ENCODE data around the gene RGPD3. TPM values are rescaled to one million over a fixed set of nuclear protein-coding genes. Genes with fewer than 3 reads are reported as not detected.

RGPD3 gene
- total RNA-seq, 4 donors from 2014 or later: 0.20 to 0.84 (median 0.37) TPM

- Histone ChIP-seq H3K4me3 (no peak overlapping the region), H3K27ac (no peak overlapping the region), H3K27me3 (no peaks in the 10 kb centered on the region), H3K9me3 (no peaks in the 10 kb centered on the region), H3K4me1 (no peaks in the 10 kb centered on the region), H3K36me3 (no peaks in the 10 kb centered on the region)
- DNase-seq (ENCODE audit: low spot score in 2 of 2): no peak
- WGBS, 2 donors: 82% methylated on average over 12 of the region's 12 CpGs
- TF ChIP-seq EP300 (IDR thresholded peaks at IDR 0.05) (no peak), POLR2A (IDR thresholded peaks at IDR 0.05) (no peak), CTCF (IDR thresholded peaks at IDR 0.05) (no peak)
Observed at GRCh38 chr2:106366204-106366885, 101.9 kb downstream of the RGPD3 start.

GRCh38 chr2:106363791-106364190, 104.4 kb downstream of the RGPD3 start:
- no peak overlapping the region for H3K4me3 ChIP-seq
- H3K9me3 ChIP-seq: no peaks in the 10 kb centered on the region
- H3K27me3 ChIP-seq: no peaks in the 10 kb centered on the region

GRCh38 chr2:106362789-106363188, 105.4 kb downstream of the RGPD3 start:
- DNase-seq (ENCODE audit: low spot score in 2 of 2): no peak
- Histone ChIP-seq H3K9me3 (no peaks in the 10 kb centered on the region), H3K4me1 (no peaks in the 10 kb centered on the region), H3K27ac (no peak overlapping the region), H3K4me3 (no peak overlapping the region), H3K27me3 (no peaks in the 10 kb centered on the region), H3K36me3 (no peaks in the 10 kb centered on the region)
- TF ChIP-seq EP300 (IDR thresholded peaks at IDR 0.05): no peak
- no peak for TF ChIP-seq CTCF (IDR thresholded peaks at IDR 0.05)
- TF ChIP-seq POLR2A (IDR thresholded peaks at IDR 0.05): no peak
- 0% methylated on average over 1 of the region's 1 CpG for WGBS, 2 donors

More at GRCh38 chr2:106363791-106364190, 104.4 kb downstream of the RGPD3 start:
- H3K4me1 ChIP-seq: no peaks in the 10 kb centered on the region
- DNase-seq (ENCODE audit: low spot score in 2 of 2): no peak
- WGBS, 2 donors: 88 to 97% methylated on average over 2 of the region's 2 CpGs
- no peaks in the 10 kb centered on the region for H3K36me3 ChIP-seq
- TF ChIP-seq EP300 (IDR thresholded peaks at IDR 0.05) (no peak), POLR2A (IDR thresholded peaks at IDR 0.05) (no peak), CTCF (IDR thresholded peaks at IDR 0.05) (no peak)
- H3K27ac ChIP-seq: no peak overlapping the region

- H3K9me3 ChIP-seq: no peaks in the 10 kb centered on the region
- H3K4me3 ChIP-seq: no peak overlapping the region
- no peaks in the 10 kb centered on the region for H3K36me3 ChIP-seq
- 88 to 91% methylated on average over 7 of the region's 7 CpGs for WGBS, 2 donors
- H3K27ac ChIP-seq: no peak overlapping the region
- no peaks in the 10 kb centered on the region for H3K4me1 ChIP-seq
- no peak for DNase-seq (ENCODE audit: low spot score in 2 of 2)
- no peak for TF ChIP-seq POLR2A (IDR thresholded peaks at IDR 0.05)
- no peak for TF ChIP-seq CTCF (IDR thresholded peaks at IDR 0.05)
- no peak for TF ChIP-seq EP300 (IDR thresholded peaks at IDR 0.05)
- no peaks in the 10 kb centered on the region for H3K27me3 ChIP-seq
Observed at GRCh38 chr2:106359512-106359911, 108.7 kb downstream of the RGPD3 start.

- TF ChIP-seq EP300 (IDR thresholded peaks at IDR 0.05): no peak
- no peak for TF ChIP-seq CTCF (IDR thresholded peaks at IDR 0.05)
- TF ChIP-seq POLR2A (IDR thresholded peaks at IDR 0.05): no peak
- H3K9me3 ChIP-seq: no peaks in the 10 kb centered on the region
- no peak overlapping the region for H3K27ac ChIP-seq
- H3K4me1 ChIP-seq: no peaks in the 10 kb centered on the region
- 26% methylated on average over 6 of the region's 6 CpGs for WGBS, 2 donors
- H3K27me3 ChIP-seq: no peaks in the 10 kb centered on the region
- DNase-seq (ENCODE audit: low spot score in 2 of 2): no peak
- no peak overlapping the region for H3K4me3 ChIP-seq
- H3K36me3 ChIP-seq: no peaks in the 10 kb centered on the region
Observed at GRCh38 chr2:106358521-106358920, 109.7 kb downstream of the RGPD3 start.
